Endothelial cell of umbilical vein (primary cell): Measurements from ENCODE around the gene MTARC1. TPM values are rescaled to one million over a fixed set of nuclear protein-coding genes. Genes with fewer than 3 reads are reported as not detected.

Experiments used
- BruUV-seq: library from RNA; stranded (reverse); fragments of 400-500 nt; replicated peaks from 2 replicates; lab custom pipeline; 2021; lab: Mats Ljungman, UMichigan
- CTCF ChIA-PET: fragments of 300-600, 350-600 bp; sonication (Branson Sonifier 250); formaldehyde crosslinking; loops from one replicate; lab custom pipeline; 2021; ENCODE audit warnings: antibody characterized with exemption, inconsistent platforms; lab: Charles Lee
- POLR2A ChIA-PET: fragments of 300-600, 350-600 bp; sonication (Branson Sonifier 250); formaldehyde crosslinking; loops from one replicate; lab custom pipeline; 2021; ENCODE audit warnings: antibody characterized with exemption, inconsistent platforms; lab: Charles Lee
- DNase-seq: peaks from one replicate; pipeline ENCODE4 v3.0.0-alpha.2; 2011; ENCODE audit warnings: low read depth, low spot score
- FAIRE-seq: peaks from 2 replicates; lab custom pipeline; 2011; peaks lifted over from hg19 to GRCh38; lab: Jason Lieb, UNC
- H2AFZ ChIP-seq: 2 replicates; pipeline ENCODE4 v1.6.0; 2012; ENCODE audit warnings: low read depth, low read length, control low read depth, inconsistent platforms
- H3K27ac ChIP-seq: 2 replicates; pipeline ENCODE4 v1.5.1; 2011; ENCODE audit warnings: low read depth, mild to moderate bottlenecking, control low read depth, low read length, moderate library complexity; ENCODE audit not compliant: insufficient read depth
- H3K27me3 ChIP-seq, 2 experiments: 2 replicates each; pipeline versions ENCODE4 v1.6.0 to v1.6.1; 2011; ENCODE audit warnings: low read length in 2 of 2, mixed read lengths in 1 of 2; ENCODE audit not compliant: control insufficient read depth in 2 of 2, insufficient read depth in 2 of 2
- H3K36me3 ChIP-seq, 2 experiments: 2 replicates in 1 of 2; 3 replicates in 1 of 2; pipeline ENCODE4 v1.5.1; 2011; ENCODE audit warnings: low read length in 2 of 2, mild to moderate bottlenecking in 1 of 2, moderate library complexity in 1 of 2; ENCODE audit not compliant: control insufficient read depth in 2 of 2, insufficient read depth in 2 of 2; ENCODE audit errors: extremely low read depth in 1 of 2
- H3K4me1 ChIP-seq: 3 replicates; pipeline ENCODE4 v1.5.1; 2011; ENCODE audit warnings: mild to moderate bottlenecking, low read length; ENCODE audit not compliant: control insufficient read depth, insufficient read depth; ENCODE audit errors: extremely low read depth
- H3K4me2 ChIP-seq: 2 replicates; pipeline ENCODE4 v1.6.1; 2011; ENCODE audit warnings: low read length, control low read depth, mixed read lengths; ENCODE audit not compliant: insufficient read depth
- H3K4me3 ChIP-seq, 3 experiments: fragments of 200-600 bp in 1 of 3; sonication (generic), shearing (Covaris generic) in 1 of 3; replicated peaks in 1 of 3; 2 replicates each; pipeline ENCODE4 v1.5.1; 2011 to 2016; ENCODE audit warnings: control low read depth in 3 of 3, low read length in 3 of 3, mild to moderate bottlenecking in 2 of 3, inconsistent platforms in 1 of 3, low read depth in 1 of 3, moderate library complexity in 1 of 3; ENCODE audit not compliant: insufficient read depth in 1 of 3
- H3K79me2 ChIP-seq: 2 replicates; pipeline ENCODE4 v1.6.0; 2012; ENCODE audit warnings: low read length, inconsistent platforms; ENCODE audit not compliant: control insufficient read depth, insufficient read depth
- H3K9ac ChIP-seq: replicated peaks from 2 replicates; pipeline ENCODE3; 2011; ENCODE audit warnings: low read length, control low read depth; ENCODE audit not compliant: insufficient read depth; ENCODE audit errors: extremely low read depth
- H3K9me1 ChIP-seq: replicated peaks from 3 replicates; pipeline ENCODE4 v1.6.0; 2011; ENCODE audit warnings: mild to moderate bottlenecking, low read length; ENCODE audit not compliant: control insufficient read depth, insufficient read depth; ENCODE audit errors: extremely low read depth
- H3K9me3 ChIP-seq: replicated peaks from 2 replicates; pipeline ENCODE4 v1.5.1; 2012; ENCODE audit warnings: low read length, inconsistent platforms; ENCODE audit not compliant: control insufficient read depth, insufficient read depth
- H4K20me1 ChIP-seq: replicated peaks from 2 replicates; pipeline ENCODE3; 2011; ENCODE audit warnings: mild to moderate bottlenecking, low read length; ENCODE audit not compliant: control insufficient read depth, insufficient read depth; ENCODE audit errors: extremely low read depth
- EZH2 ChIP-seq: IDR thresholded peaks from 2 replicates; pipeline ENCODE4 v1.6.1; 2012; ENCODE audit warnings: borderline replicate concordance, low read depth, mild to moderate bottlenecking, moderate library complexity, low read length, inconsistent platforms; ENCODE audit not compliant: severe bottlenecking
- FOS ChIP-seq: IDR thresholded peaks from 2 replicates; pipeline ENCODE4 v1.6.1; 2011; ENCODE audit warnings: mild to moderate bottlenecking, low read length, moderate library complexity, borderline replicate concordance; ENCODE audit not compliant: insufficient read depth
- GATA2 ChIP-seq: IDR thresholded peaks from 2 replicates; pipeline ENCODE4 v1.7.0; 2011; ENCODE audit warnings: low read depth, mild to moderate bottlenecking, moderate library complexity, mixed read lengths, low read length; ENCODE audit not compliant: insufficient read length, insufficient read depth
- JUN ChIP-seq: IDR thresholded peaks from 2 replicates; pipeline ENCODE4 v1.6.1; 2011; ENCODE audit warnings: borderline replicate concordance, low read depth; ENCODE audit not compliant: insufficient read length, insufficient read depth
- MYC ChIP-seq: IDR thresholded peaks from one replicate; pipeline ENCODE4 v1.6.1; 2011; ENCODE audit warnings: mild to moderate bottlenecking, low read depth, low read length
- POLR2A ChIP-seq: IDR thresholded peaks from 2 replicates; pipeline ENCODE4 v1.6.1; 2012; ENCODE audit warnings: low read depth, mild to moderate bottlenecking, control low read depth, low read length
- POLR2AphosphoS5 ChIP-seq: IDR thresholded peaks from 2 replicates; pipeline ENCODE4 v1.6.1; 2012; ENCODE audit warnings: low read depth, mild to moderate bottlenecking, control low read depth, low read length, moderate library complexity; ENCODE audit not compliant: insufficient read depth
- dilution Hi-C: fragments of 300-500 bp; cut with MboI; formaldehyde crosslinking; loops from one replicate; pipeline ENCODE4 v1.15.0; 2019; ENCODE audit warnings: low sequenced_read_pairs; ENCODE audit not compliant: extremely low pct_ligation_motif_present
- intact Hi-C: fragments of 100-400 bp; cut with micrococcal nuclease; formaldehyde crosslinking; loops from one replicate; pipeline ENCODE4 v1.10.0; 2022
- polyA plus RNA-seq, 4 experiments: library from polyadenylated mRNA; depleted of rRNA in 3 of 4; stranded (reverse) in 3 of 4; unstranded in 1 of 4; fragments of >200 nt; gene quantifications; 2 replicates each; pipeline versions ENCODE4 v1.2.1 to v1.2.3, GENCODE V29; 2011 to 2012; ENCODE audit warnings: missing spikeins in 1 of 4
- total RNA-seq: library from RNA; stranded (reverse); gene quantifications from 2 replicates; pipeline ENCODE4 v1.2.3, GENCODE V29; 2021
- TF ChIP-seq, protein P1 (sequence below): IDR thresholded peaks from 2 replicates; pipeline ENCODE4 v1.6.1; 2011; ENCODE audit not compliant: insufficient read depth, insufficient read length

The MTARC1 gene
- total and polyA plus RNA-seq, 2 donors (not counting 3 experiments of a cell fraction or from before 2014, with no cell fraction given): 0.43 to 3.5 TPM

DNA sequence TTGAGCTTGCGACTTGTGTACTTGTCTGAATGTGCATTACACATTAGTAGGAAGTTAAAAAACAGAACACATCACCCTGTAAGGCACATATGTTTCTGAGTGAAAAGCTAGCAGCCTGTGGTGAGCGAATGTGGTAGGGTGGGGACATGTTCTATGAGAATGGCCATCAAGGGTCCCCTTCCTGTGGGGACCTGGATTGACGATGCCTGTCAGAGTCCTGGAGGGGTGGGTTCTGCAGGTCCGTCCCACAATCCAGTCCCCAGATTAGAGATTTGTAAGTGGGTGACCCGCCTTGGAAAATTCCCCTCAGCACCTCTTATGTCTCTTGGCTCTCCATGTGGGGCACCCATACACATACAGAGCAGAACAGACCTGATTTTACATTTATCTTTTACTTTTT, 40.0 kb downstream of the MTARC1 start:
- H3K27ac ChIP-seq: no peak overlapping the region
- no peaks in the 10 kb centered on the region for H3K79me2 ChIP-seq
- H4K20me1 ChIP-seq: no peaks in the 10 kb centered on the region
- no peaks in the 10 kb centered on the region for H3K9me1 ChIP-seq
- H3K4me1 ChIP-seq: peaks cover 4% of the 10 kb centered on the region
- POLR2A ChIA-PET: no interaction called here
- no peak overlapping the region for H3K4me2 ChIP-seq
- H3K36me3 ChIP-seq: no peaks in the 10 kb centered on the region
- no peaks in the 10 kb centered on the region for H3K27me3 ChIP-seq
- TF ChIP-seq EZH2: no peak
- TF ChIP-seq POLR2AphosphoS5: no peak
- TF ChIP-seq GATA2: no peak
- no peak for TF ChIP-seq JUN
- TF ChIP-seq MYC: no peak
- TF ChIP-seq, protein P1, sequence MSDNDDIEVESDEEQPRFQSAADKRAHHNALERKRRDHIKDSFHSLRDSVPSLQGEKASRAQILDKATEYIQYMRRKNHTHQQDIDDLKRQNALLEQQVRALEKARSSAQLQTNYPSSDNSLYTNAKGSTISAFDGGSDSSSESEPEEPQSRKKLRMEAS: no peak
- H3K9me3 ChIP-seq: no peaks in the 10 kb centered on the region
- no TSS peak for BruUV-seq
- intact Hi-C loops: no loop called here
- DNase-seq (no peak), FAIRE-seq (peak; percentile 18)
- no peak overlapping the region for H2AFZ ChIP-seq
- H3K4me3 ChIP-seq: no peak overlapping the region
- dilution Hi-C loops: no loop called here
- CTCF ChIA-PET: no interaction called here
- H3K9ac ChIP-seq: no peak overlapping the region

DNA sequence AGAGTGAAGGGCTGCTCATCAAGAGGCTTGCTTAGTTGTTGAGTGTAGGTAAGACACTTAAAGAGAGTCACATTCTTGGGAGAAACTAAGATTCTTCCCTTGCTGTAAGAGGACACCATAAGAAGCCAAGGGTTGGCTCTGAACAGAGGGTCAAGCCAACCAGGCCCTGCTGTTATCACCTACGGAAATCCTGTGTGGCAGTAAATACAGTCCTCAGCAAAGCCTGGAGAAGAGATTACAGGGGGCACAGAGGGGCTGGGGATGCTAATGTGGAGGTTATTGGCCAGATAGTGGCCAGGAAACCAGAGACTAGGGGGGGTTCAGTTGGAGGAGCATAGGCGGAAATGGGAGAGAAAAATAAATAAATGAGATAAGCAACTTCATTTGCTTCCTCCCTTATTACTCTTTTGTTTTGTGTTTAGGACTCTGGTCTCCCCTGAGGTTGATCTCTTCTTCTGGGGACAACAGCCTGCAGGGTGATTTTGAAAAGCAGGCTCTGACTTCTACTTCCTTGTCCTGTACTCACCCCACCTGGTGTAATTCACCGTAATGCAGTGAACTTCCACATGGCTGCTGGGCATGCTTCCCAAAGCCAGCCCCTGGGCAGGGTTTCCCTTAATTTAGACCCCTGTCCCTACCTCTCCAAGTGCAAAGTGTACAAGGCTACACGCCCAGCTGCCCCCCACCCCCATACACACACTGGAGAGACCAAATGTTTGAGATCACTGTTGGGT, 40.9 kb downstream of the MTARC1 start:
- Histone ChIP-seq H3K9me3 (no peaks in the 10 kb centered on the region), H3K27me3 (peaks cover 0 to 2% of the 10 kb centered on the region in 2 experiments), H2AFZ (no peak overlapping the region), H3K79me2 (no peaks in the 10 kb centered on the region), H3K27ac (no peak overlapping the region), H4K20me1 (no peaks in the 10 kb centered on the region), H3K4me3 (no peak overlapping the region), H3K36me3 (no peaks in the 10 kb centered on the region), H3K9ac (no peak overlapping the region), H3K9me1 (no peaks in the 10 kb centered on the region), H3K4me1 (peaks cover 4% of the 10 kb centered on the region), H3K4me2 (no peak overlapping the region)
- TF ChIP-seq, protein P1: no peak
- no peak for TF ChIP-seq GATA2
- TF ChIP-seq POLR2A: no peak
- no peak for TF ChIP-seq FOS
- TF ChIP-seq EZH2: no peak
- no peak for TF ChIP-seq POLR2AphosphoS5
- TF ChIP-seq JUN: no peak
- intact Hi-C loops (no loop called here), dilution Hi-C loops (no loop called here)
- no TSS peak for BruUV-seq
- ChIA-PET POLR2A (no interaction called here), CTCF (no interaction called here)
- DNase-seq (peak; percentile 41), FAIRE-seq (no peak)
